ENCODE data around the gene WNT5B.

The WNT5B gene

DNA sequence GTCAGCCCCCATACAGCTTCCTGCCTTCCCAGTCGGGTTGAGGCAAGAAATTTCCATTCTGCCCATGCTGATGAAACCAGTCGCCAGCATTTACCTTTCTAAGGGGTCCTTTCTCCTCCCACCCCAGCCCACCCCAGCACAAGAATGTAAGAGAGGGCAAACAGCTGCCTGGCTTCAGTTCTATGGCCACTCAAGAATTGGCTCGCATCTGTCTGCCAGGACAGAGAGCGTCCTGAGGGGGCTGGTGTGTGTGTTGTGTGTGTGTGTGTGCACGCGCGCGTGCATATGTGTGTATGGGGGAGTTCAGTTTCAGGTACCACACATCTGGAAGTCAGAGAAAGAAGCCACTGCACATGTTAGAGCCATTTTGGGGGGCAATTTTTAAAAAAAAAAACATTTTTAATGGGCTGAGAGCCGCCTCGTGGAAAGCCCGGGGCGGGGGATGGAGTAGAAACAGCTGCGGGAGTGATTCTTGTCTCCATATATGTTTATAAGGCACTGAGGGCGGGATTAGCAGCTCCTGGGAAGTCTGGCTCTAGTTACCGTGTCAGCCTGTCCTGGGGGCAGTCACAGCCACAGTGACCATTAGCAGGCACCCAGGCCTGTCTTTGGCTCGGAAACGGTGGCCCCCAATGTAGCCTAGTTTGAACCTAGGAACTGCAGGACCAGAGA, at the start of gene WNT5B:
WNT5B (plus strand) TSS at position 566 of the 672 bp plus-strand sequence. CDS start 2,124 bp downstream, outside the sequence.
- DNase-seq (ENCODE audit: low spot score) = no peak

DNA sequence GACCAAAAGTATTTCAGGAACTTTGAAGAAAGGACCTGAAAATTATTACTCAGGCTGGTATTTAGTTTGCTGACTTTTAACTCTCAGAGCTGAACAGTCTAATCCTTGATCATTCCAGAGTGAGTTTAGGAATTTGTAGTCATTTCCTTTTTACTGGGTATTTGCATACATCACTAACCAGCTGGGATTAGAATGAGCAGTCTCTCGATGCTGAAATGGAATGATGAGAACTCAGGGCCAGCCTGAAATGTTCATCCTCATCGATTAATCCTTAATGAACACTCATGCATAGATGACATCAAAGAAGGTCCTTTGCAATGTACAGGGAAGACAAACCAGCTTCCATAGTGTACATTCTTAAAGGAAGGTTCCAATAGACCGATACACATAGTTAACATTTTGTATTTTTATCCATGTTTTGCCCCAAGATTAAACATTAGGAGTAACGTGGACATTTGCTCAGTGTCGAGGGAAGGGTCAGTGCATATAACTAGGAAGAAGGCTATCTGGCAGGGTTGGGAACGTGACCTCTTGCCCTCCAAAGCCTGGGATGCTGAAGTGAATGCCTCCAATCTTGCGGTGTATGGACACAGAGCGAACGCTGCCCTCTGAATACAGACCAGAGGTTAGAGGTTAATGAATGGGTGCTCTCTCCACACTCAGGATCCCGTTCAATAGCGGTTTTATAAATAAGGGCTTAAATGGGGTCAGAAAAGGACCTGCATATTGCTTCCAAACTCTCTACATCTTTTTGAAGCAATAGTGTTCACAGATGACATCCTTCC, 49.2 kb upstream of the WNT5B start:
- no peak for DNase-seq (ENCODE audit: low spot score)

DNA sequence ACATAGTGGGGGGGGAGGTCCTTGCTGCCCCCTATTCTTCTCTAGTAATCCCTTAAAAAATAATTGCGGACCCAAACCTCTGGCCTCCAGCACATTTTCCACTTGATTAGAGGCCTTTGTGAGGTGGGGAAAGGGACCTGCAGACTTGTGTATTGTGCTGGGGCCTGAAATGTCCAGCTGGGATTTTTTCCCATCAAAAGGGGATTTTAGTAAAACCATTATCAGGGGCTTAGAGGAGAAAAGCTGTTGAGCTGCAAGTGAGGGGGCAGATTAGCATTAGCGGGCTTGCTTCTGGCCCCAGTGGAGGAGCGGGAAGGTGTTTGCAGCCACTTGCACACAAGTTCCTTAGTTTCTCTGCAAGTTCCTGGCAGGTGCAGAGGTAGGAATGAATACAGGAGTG, 48.5 kb upstream of the WNT5B start:
- DNase-seq (ENCODE audit: low spot score) = no peak

DNA sequence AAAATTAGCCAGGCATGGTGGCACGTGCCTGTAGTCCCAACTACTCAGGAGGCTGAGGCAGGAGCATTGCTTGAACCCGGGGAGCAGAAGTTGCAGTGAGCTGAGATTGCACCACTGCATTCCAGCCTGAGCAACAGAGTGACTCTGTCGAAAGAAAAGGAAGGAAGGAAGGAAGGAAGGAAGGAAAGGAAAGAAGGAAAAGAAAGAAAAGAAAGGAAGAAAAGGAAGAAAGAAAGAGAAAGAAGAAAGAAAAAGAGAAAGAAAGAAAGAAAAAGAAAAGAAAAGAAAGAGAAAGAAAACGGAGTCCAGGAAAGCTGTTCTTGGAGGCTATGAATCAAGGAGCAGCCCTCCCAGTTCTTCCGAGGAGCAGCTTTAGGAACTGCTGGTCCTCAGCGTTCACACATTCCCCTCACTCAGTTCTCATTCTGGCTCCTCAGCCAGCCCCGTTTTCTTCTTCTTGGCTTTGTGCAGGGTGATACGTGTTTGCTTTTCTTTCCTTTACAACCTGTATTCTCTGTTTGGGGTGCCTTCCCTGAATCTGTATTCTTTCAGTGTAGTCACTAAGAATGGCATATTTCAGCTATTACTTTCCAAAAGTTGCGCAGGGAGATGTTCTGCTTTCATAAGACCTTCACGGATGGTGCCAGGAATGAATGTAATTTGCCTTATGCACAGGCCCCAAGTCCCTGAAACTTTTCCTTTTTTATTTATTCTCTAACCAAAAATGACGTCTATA, 46.9 kb upstream of the WNT5B start:
- DNase-seq (ENCODE audit: low spot score) = no peak

DNA sequence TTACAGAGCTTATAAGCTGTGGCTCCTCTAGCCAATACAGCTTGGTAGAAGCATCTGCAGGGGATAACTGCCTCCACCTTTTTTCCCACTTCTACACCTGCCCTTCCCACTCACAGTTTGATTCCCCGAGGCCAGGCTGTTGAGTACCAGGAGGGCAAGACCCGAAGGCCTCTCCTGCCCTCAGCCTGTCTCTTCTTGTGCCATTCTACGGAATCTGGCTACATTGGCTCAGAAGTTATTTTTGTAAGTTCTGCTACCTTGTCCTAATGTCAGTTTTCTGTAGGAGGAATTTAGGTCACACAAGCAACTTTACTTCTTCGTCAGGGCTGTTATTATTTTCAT, 46.4 kb upstream of the WNT5B start:
- DNase-seq (ENCODE audit: low spot score) = no peak

DNA sequence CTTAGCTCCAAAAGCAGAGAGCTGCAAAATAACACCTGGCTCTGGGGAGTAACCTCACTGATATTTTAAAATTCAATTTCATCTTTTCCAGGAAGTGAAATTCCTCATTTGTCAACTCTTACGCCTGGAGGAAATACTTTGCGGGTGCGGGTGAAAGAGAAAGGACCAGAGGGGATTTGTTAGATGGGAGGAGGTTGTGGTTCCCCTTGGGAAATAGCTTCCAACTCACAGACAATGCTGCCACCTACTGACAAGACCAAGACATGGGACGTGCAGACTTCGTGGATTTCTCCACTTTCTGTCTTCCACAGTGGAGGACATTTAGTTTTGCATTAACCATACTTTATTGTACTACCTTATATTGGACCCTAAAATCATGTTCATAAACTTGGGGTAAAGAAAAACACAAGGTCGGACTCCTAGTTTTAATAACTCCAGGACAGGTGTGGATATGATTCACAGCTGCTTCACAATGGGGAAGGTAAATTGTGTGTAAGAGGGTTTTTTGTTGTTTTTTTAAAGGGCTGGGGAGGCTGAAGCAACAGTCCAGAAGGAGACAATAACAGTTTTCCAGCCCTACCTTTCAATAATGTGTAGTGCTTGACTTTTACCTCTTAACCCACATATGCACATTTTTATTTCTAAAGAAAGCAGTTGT, 45.5 kb upstream of the WNT5B start:
- DNase-seq (ENCODE audit: low spot score) = peak; percentile 72

DNA sequence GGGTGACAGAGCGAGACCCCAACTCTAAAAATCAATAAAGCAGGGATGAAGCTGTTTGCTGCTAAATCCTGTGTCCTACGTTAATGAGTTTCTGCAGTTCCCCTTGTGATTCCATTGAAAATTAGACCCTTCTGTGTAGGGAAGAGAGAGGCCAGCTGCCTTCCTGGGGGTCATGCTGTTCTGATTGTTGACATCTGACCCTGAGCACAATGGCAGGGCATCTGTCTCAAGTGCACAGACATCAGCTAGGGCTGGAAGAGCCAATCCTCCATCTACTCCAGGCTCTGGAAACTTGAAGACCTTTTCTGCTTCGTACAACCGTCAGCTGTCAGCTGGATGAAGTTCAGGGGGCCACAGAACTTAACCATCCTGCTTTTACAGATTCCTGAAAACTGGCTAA, 44.7 kb upstream of the WNT5B start:
- DNase-seq (ENCODE audit: low spot score) = no peak

DNA sequence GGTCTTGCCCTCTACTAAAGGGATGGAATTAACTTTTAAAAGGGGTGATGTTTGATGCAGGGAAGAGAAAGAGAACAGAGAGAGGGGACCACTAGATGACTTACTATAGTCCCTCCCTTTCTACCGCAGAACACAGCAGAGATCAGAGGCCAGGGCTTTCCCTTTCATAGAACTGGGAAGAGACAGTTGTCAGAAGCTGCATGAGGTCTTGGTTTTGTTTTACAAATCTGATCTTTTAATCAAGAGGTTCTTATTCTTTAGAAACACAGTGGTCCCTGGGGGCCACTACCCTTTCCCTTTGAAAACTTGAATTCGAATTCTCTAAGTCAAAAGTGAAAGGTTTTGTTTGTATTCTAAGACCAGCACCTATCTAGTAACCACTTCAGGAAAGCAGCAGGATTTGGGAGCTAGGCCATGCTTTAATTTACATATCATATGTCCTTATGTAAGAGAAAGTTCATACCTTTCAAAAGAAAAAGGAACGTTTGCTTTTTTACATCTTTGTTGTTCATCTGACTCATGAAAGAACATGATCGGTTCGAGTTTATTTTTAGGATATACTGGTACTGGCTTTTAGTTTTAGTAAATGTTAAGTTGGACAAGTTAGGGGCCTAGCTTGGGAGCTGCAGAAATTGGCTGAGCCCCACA, 41.0 kb upstream of the WNT5B start:
- no peak for DNase-seq (ENCODE audit: low spot score)

DNA sequence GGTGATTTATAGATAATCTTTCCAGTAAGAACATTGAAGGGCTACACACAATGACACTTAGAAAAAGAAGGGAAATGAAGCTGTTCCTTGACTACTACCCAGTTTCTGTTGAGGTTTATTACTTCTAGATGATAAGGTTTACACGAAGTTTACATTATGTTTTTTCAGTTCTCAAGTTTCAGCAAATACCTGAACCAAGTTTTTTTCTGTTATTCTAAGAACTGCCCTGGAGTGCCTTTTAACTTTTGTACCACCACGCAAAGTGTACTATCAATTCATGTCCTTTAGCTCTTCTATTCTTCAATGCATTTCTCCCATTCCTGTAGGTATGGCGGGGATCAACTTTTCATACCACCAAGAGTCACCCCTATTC, 40.5 kb upstream of the WNT5B start:
- no peak for DNase-seq (ENCODE audit: low spot score)

DNA sequence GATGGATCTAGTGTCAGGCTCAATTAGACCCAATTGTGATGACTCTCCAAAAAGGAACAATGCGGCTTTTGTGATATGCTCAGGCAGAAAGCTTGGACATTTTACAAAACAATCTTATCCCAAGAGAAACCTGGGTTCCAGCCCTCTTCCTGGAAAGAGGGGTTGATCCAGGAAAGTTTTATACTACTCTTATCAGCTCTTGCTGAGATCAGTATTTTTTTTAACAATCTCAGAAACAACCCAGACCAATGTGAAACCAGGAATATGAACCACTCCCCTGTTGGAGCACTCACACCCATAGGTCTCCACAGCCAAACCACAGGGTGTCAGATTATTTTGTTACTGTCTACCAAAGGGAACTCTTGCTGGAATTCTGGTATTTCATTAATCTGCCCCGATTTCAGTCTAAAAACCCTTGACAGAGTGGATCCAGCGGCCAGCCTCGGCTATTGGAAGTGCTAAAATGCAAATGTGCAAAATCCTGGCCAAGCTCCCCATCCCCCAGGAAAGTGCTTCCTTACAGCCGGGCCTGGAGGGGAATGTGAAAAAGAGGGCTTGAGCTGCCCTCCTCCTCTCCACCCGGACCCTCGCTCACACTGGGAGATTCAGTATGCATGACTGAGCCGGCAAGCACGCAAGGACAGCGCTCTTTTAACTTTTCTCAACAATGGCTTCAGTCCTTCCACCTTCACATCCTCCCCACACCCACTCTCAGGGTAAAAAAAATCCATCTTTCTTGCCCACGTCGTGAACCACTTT, 38.6 kb upstream of the WNT5B start:
- DNase-seq (ENCODE audit: low spot score) = no peak

DNA sequence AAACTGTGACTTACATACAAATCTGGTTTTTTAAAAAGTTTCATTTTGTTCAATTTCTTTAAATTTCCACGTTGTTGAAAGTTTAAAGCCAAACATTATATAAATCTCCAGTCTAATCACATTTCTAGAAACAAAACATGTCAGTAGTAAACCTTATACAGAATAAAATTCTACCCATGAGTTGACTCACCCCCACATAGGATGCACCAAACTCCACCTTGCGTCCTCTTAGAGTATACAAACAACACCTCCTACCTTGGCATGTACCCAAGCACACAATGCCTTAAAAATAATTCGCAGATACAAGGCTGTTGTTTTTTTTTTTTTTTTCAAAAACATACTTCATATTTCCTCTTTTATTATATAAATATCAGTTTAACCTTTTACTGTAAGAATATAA, 38.0 kb upstream of the WNT5B start:
- no peak for DNase-seq (ENCODE audit: low spot score)

DNA sequence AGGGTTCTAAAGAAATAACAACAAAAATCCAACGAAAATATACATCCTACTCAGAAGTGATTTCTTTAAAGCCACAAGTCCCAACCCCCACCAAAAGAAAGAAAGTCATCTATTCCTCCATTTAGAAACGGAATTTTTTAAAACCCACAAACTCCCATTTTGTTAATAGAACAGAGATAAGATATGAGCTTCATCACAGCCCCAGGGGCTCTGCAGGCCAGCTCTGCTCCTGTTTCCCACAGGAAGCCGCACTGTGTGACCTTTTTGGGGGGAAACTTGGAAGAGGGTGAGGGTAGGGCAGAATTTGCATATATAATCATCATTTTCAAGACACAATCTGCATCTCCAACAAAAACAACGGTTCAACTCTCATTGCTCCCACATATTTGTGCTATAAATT, 37.5 kb upstream of the WNT5B start:
- no peak for DNase-seq (ENCODE audit: low spot score)

DNA sequence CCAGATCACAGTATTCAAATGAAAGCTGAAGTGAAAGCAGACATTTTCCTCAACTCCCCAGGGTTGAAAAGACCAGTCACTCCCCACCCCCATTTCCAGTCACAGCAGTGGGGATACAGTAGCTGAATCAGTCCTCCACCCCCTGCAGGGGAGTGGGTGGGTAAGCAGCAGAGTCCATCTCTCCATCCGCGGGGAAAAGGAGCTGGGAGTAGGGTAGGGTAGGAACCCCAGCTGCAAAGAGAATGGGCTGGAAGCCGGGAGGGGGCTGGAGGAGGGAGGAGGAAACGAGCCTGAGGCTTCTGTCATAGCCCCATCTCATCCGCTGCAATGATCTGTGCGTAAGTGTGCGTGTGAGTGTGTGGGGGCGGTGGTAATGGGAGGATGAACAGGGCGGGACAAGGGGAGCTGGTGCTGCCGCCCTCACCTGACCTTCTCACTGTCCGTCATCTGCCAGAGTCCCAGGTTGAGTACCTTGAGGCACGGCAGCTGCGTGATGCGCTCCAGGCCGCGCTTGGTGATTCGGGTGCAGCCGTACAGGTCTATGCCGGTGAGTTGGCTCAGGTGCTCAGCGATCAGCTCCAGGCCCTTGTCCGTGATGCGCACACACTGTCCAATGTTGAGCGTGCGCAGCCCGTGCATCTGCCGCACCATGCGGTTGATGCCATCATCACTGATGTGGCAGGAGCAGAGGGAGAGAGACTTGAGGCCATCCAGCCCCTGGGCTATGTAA, 36.4 kb upstream of the WNT5B start:
- no peak for DNase-seq (ENCODE audit: low spot score)

DNA sequence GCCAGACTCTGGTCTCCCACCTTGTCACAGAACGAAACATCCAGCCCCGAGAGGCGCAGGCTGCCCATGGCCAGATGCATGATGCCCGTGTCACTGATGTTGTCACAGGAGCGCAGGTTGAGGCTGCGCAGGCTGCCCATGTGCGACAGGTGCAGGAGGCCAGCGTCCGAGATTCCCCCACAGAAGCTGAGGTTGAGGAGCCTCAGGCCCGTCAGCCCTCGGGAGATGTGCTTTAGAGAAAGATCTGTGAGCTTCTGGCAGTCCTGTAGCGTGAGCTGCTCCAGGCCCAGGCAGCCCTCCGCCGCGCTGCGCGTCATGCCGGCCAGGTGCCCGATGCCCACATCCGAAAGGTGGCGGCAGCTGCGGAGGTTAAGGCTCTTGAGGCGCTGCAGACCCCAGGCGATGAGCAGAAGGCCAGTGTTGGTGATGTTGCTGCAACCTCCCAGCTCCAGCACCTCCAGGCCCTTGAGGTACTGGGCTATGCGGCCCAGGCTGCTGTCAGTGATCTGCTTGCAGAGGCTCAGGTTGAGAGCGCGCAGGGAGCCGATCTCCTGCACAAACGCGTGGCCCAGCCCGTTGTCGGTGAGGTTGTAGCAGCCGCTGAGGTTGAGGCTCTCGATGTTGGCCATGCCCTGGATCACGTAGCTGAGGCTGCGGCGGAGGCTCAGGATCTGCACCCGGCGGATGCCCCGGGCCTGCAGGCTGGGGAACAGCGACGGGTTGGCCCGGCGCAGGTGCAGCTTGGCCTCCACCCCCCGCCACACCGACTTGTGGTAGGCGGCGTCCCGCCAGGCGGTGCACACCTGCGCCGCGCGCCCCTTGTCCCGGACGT, 35.6 kb upstream of the WNT5B start:
- DNase-seq (ENCODE audit: low spot score) = no peak

DNA sequence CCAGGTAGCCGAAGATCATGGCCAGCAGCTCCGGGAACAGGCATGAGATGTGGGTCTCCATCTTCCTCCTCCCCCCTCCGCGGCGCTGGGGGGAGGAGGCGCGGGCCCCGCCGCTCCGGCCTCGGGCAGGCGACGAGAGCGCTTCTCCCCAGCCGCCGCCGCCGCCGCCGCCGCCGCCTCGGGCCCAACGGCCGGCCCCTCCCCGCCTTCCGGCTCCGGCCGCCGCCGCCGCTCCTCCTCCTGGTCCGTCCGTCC, 35.1 kb upstream of the WNT5B start:
- DNase-seq (ENCODE audit: low spot score) = no peak

DNA sequence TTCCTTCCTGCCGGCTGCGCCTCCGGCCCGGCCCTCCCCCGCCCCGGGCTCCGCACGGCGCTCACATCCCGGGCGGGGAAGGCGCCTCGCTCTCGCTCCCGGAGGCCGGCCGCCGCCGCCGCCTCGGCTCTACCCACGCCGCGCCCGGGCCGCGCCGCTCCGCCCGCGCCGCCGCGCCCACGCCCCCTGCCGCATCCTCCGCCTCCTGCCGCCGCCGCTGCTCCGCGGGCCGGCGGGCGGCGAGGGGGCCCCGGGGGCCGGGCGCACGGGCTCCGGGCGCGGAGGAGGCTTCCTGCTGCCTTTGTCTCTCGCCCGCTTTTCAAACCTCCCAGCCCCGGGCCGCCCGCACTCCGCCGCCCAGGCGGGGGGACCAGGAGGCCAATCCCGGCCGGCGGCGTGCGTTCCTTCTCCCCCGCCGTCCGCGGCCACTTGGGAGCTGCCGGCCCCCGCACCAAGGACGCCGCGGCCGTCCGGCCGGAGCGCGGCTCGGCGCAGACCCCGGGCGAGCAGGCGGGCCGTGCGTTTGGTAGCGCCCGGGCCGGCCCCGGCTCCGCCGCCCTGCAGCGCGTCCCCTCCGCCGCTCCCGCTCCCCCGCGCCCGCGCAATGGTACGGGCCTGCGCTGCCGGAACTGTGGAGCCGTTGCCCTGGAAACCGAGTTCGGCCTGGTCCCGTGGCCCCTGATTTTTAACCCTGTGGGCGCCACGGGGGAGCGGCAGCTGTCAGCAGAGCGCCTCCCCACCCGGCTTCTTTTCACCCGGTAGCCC, 34.6 kb upstream of the WNT5B start, which contains the start of gene FBXL14:
FBXL14 (minus strand) TSS at position 321 of the 765 bp plus-strand sequence. CDS start 515 bp downstream, outside the sequence.
- peak; percentile 92 for DNase-seq (ENCODE audit: low spot score)

DNA sequence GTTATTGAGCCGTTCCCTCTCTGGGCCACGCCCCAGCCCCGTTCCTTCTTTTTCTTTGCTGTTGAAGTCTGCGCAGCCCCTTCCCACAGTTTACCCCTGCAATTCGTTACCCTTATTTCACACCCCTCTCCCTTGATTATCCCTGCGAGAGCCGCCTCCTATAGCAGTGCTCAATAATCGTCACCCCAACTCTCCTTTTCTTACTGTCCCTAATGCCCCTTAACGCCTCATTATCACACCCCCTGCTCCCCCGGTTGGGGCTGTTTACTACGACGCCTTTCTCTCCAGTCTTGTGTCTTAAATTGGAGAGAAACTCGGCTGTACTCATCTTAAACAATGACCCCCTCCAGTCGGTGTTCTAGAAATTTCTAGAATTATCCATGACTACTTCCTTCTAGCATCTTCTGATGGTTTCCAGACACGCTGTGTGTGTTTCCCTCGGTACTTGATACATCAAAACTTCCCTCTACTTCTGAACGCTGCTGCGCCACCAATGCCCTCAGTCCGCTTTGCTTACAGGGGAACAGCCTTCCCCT, 33.9 kb upstream of the WNT5B start:
- no peak for DNase-seq (ENCODE audit: low spot score)

DNA sequence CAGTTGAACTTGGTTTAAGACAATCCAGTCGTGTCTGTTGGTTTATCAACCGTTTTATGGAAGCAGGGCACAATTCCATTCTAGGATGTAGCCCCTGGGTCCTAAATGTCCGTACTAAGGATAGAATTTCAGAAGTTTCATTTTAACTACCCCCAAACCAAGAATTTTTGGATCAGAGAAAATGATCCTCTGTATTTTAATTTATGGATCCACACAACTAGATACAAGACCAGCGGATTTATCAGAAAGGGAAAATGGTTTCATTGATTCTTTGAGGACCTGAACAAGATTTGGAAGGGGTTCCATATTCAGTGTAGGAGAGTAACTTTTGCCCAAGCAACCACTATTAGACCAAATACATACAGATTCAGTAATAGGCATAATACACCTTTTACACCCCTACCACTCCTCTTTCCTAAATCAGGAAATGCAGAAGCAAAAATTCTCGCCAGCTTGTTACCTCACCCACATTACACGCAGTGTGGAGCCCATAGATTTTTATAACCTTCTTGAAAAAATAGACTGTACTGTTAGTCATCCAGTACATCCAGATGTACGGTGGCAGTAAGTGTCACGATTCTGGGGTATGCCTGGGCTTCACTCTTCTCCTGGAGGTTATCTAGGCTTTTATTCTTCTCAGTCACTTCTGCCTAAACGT, 33.2 kb upstream of the WNT5B start:
- DNase-seq (ENCODE audit: low spot score) = no peak

Data from left forelimb (tissue), 1 donor.